K562 (cell line): ENCODE results near the gene FEM1B. TPM values are rescaled to one million over a fixed set of nuclear protein-coding genes. Genes with fewer than 3 reads are reported as not detected.

Experiments used
- ATAC-seq: fragments of 200-7000 bp; cut with Tn5 transposase; 3 replicates; pipeline ENCODE4 v1.9.1; 2020; ENCODE audit warnings: moderate library complexity
- BruUV-seq: library from RNA; stranded (reverse); fragments of 400-500 nt; replicated peaks from 2 replicates; lab custom pipeline; 2021; lab: Mats Ljungman, UMichigan
- CTCF ChIA-PET: fragments of 300-600 bp; formaldehyde crosslinking; extraction: SDS; loops from one replicate; lab custom pipeline; 2021; ENCODE audit warnings: low intra/inter-chr PET ratio; lab: Yijun Ruan, JAX
- POLR2A ChIA-PET: fragments of 300-600, 350-650 bp; sonication (Branson Sonifier 250); formaldehyde crosslinking; extraction: SDS; loops from one replicate; lab custom pipeline; 2021; ENCODE audit warnings: antibody characterized with exemption, inconsistent platforms; lab: Yijun Ruan, JAX
- DNase-seq, 4 experiments: peaks; one replicate each; pipeline versions ENCODE4 v3.0.0 to v3.0.0-alpha.2; 2011 to 2018; ENCODE audit warnings: low spot score in 3 of 4, mixed read lengths in 3 of 4; ENCODE audit errors: extremely low read depth in 1 of 4
- FAIRE-seq: peaks from 2 replicates; lab custom pipeline; 2011; peaks lifted over from hg19 to GRCh38; lab: Jason Lieb, UNC
- H2AFZ ChIP-seq: 2 replicates; pipeline ENCODE4 v1.6.0; 2011; ENCODE audit warnings: low read depth, low read length, control low read depth, inconsistent platforms
- H3K27ac ChIP-seq: fragments of 200-600 bp; 3 replicates; pipeline ENCODE4 v1.8.0; 2011; ENCODE audit warnings: low read depth, mild to moderate bottlenecking, control low read depth, inconsistent platforms, low read length, moderate library complexity, mixed read lengths; ENCODE audit errors: extremely low read depth
- H3K27me3 ChIP-seq, 2 experiments: fragments of 300-600 bp in 1 of 2; 2 replicates in 1 of 2; 3 replicates in 1 of 2; pipeline versions ENCODE4 v1.6.0 to v1.8.0; 2011; ENCODE audit warnings: inconsistent platforms in 2 of 2, low read length in 2 of 2, mild to moderate bottlenecking in 1 of 2, mixed read lengths in 1 of 2, moderate library complexity in 1 of 2; ENCODE audit not compliant: control insufficient read depth in 2 of 2, insufficient read depth in 2 of 2
- H3K36me3 ChIP-seq: fragments of 300-600 bp; 3 replicates; pipeline ENCODE4 v1.8.0; 2011; ENCODE audit warnings: mild to moderate bottlenecking, low read length, inconsistent platforms; ENCODE audit not compliant: control insufficient read depth, insufficient read depth
- H3K4me1 ChIP-seq, 2 experiments: fragments of 200-600 bp in 1 of 2; replicated peaks in 1 of 2; 2 replicates in 1 of 2; 3 replicates in 1 of 2; pipeline versions ENCODE4 v1.5.1 to v1.8.0; 2011; ENCODE audit warnings: inconsistent platforms in 2 of 2, low read length in 2 of 2, mild to moderate bottlenecking in 1 of 2, mixed read lengths in 1 of 2, moderate library complexity in 1 of 2; ENCODE audit not compliant: control insufficient read depth in 2 of 2, insufficient read depth in 2 of 2
- H3K4me2 ChIP-seq: 2 replicates; pipeline ENCODE4 v1.6.1; 2011; ENCODE audit warnings: low read length, control low read depth, inconsistent platforms, mixed read lengths; ENCODE audit not compliant: insufficient read depth
- H3K4me3 ChIP-seq: fragments of 200-600 bp; sonication (generic), shearing (Covaris generic); 2 replicates; pipeline ENCODE4 v1.5.1; 2016; ENCODE audit warnings: control low read depth, inconsistent platforms
- H3K79me2 ChIP-seq: fragments of 200-600 bp; 3 replicates; pipeline ENCODE4 v1.8.0; 2011; ENCODE audit warnings: low read length, inconsistent platforms; ENCODE audit not compliant: control insufficient read depth, insufficient read depth
- H3K9ac ChIP-seq, 2 experiments: 2 replicates each; pipeline versions ENCODE4 v1.6.0 to v1.6.1; 2011; ENCODE audit warnings: low read depth in 2 of 2, low read length in 2 of 2, control low read depth in 1 of 2, inconsistent platforms in 1 of 2, mild to moderate bottlenecking in 1 of 2, mixed read lengths in 1 of 2; ENCODE audit not compliant: insufficient read depth in 1 of 2
- H3K9me1 ChIP-seq: one replicate; pipeline ENCODE4 v1.6.0; 2011; ENCODE audit warnings: inconsistent platforms, mild to moderate bottlenecking, low read length, moderate library complexity; ENCODE audit not compliant: control insufficient read depth, insufficient read depth
- H3K9me3 ChIP-seq: replicated peaks from 2 replicates; pipeline ENCODE4 v1.5.1; 2011; ENCODE audit warnings: low read depth, low read length, inconsistent platforms; ENCODE audit not compliant: control insufficient read depth, insufficient read depth
- H4K20me1 ChIP-seq: replicated peaks from 2 replicates; pipeline ENCODE4 v1.6.1; 2011; ENCODE audit warnings: low read length, inconsistent platforms, mixed read lengths; ENCODE audit not compliant: control insufficient read depth, insufficient read depth
- BRF1 ChIP-seq: IDR thresholded peaks from 3 replicates; pipeline ENCODE4 v1.6.1; 2011; ENCODE audit warnings: borderline replicate concordance, mild to moderate bottlenecking; ENCODE audit not compliant: insufficient read length; ENCODE audit errors: extremely low read depth
- CTCF ChIP-seq, 3 experiments: IDR thresholded peaks in 2 of 3; conservative IDR thresholded peaks in 1 of 3; 2 replicates each; pipeline ENCODE4 v1.5.1; 2011 to 2012; ENCODE audit warnings: low read length in 3 of 3, mild to moderate bottlenecking in 3 of 3, control low read depth in 2 of 3, improper control_type of control experiment in 1 of 3, inconsistent platforms in 1 of 3, low read depth in 1 of 3, mixed read lengths in 1 of 3, moderate library complexity in 1 of 3; ENCODE audit not compliant: insufficient read depth in 2 of 3
- IRF9 ChIP-seq: fragments of 450-650 bp; IDR thresholded peaks from 2 replicates; pipeline ENCODE4 v1.6.1; 2016; ENCODE audit warnings: missing biosample characterization, missing genetic modification characterization
- MXI1 ChIP-seq: IDR thresholded peaks from 2 replicates; pipeline ENCODE4 v1.6.1; 2011; ENCODE audit warnings: low read depth, mild to moderate bottlenecking, improper control_type of control experiment, low read length
- WGBS: fragments of 100-300 bp; shearing (Covaris generic); methylation state at CpG from one replicate; pipeline ENCODE4 v1.1.6; 2016; ENCODE audit warnings: low coverage, mixed read lengths; ENCODE audit not compliant: insufficient coverage; ENCODE audit errors: missing lambda C conversion rate; 5-methylcytosine and 5-hydroxymethylcytosine counted together
- in situ Hi-C: fragments of 300-500 bp; cut with MboI; formaldehyde crosslinking; loops from 4 replicates; pipeline ENCODE4 v1.15.0; 2018; ENCODE audit warnings: inconsistent platforms, mixed read lengths
- intact Hi-C: fragments of 100-400 bp; cut with micrococcal nuclease; formaldehyde crosslinking; loops from 2 replicates; pipeline ENCODE4 v1.14.2; 2022
- polyA plus RNA-seq, 8 experiments: library from polyadenylated mRNA; depleted of rRNA in 4 of 8; stranded (reverse) in 5 of 8; unstranded in 3 of 8; fragments of >200 nt; fragmentation: Nextera tagmentation in 2 of 8; fragmentation: Illumina TruSeq in 1 of 8; extraction: Ambion mirVana in 2 of 8; extraction: Trizol in 1 of 8; gene quantifications; 2 replicates each; pipeline versions ENCODE4 v1.2.1 to v1.2.3, GENCODE V29; 2011 to 2014; ENCODE audit warnings: inconsistent platforms in 1 of 8, missing spikeins in 1 of 8
- total RNA-seq, 7 experiments: library from RNA; depleted of rRNA in 6 of 7; stranded (reverse); fragments of >200 nt in 6 of 7; fragmentation: Illumina TruSeq in 2 of 7; extraction: Trizol in 2 of 7; gene quantifications; 2 replicates each; pipeline versions ENCODE4 v1.2.1 to v1.2.3, GENCODE V29; 2011 to 2021; ENCODE audit warnings: low replicate concordance in 1 of 7

Gene FEM1B
- total and polyA plus RNA-seq, 9 of the 15 experiments (the other 6 are each of a cell fraction or from before 2014, with no cell fraction given) = 5.9 to 61.6 (median 20.1) TPM

- ATAC-seq (peak; percentile 51), DNase-seq (no peak), FAIRE-seq (no peak)
- no peak overlapping the region for H3K9ac ChIP-seq
- in situ Hi-C loops (loop anchor here (5.0 kb wide), 1 partner anchor 57 kb away; no protein-coding TSS in a partner anchor), intact Hi-C loops (no loop called here)
- no peaks in the 10 kb centered on the region for H3K79me2 ChIP-seq
- H4K20me1 ChIP-seq = no peaks in the 10 kb centered on the region
- no peak overlapping the region for H2AFZ ChIP-seq
- BruUV-seq = no TSS peak
- no peak overlapping the region for H3K4me2 ChIP-seq
- H3K4me1 ChIP-seq = peaks cover 0 to 6% of the 10 kb centered on the region in 2 experiments; a peak in 2 of 5 replicates
- peaks cover 9 to 17% of the 10 kb centered on the region in 2 experiments; a peak in 4 of 5 replicates for H3K27me3 ChIP-seq
- ChIA-PET CTCF (interaction anchor here (0.8 to 2.6 kb wide), 3 partner anchors 9 to 78 kb away, joined by 3 to 28 read pairs (median 3); no protein-coding TSS in a partner anchor), POLR2A (interaction anchor here (0.7 kb wide), 2 partner anchors 15 to 45 kb away, joined by 3 to 6 read pairs; no protein-coding TSS in a partner anchor)
- no peak overlapping the region for H3K4me3 ChIP-seq
- TF ChIP-seq CTCF (IDR thresholded peaks at IDR 0.05 in 2 of 3, conservative IDR thresholded peaks at IDR 0.05 in 1 of 3; ENCODE audit: insufficient read depth in 2 of 3, low read depth in 1 of 3, low read length in 3 of 3) = peak in 1 of 3 experiments; percentile 7; a peak in 1 of 6 replicates
- no peak for TF ChIP-seq BRF1
- no peak for TF ChIP-seq IRF9
- no peak for TF ChIP-seq MXI1
- no peaks in the 10 kb centered on the region for H3K9me3 ChIP-seq
- H3K36me3 ChIP-seq = no peaks in the 10 kb centered on the region
- no peaks in the 10 kb centered on the region for H3K9me1 ChIP-seq
- 35% methylated on average over 15 of the region's 15 CpGs for WGBS
- no peak overlapping the region for H3K27ac ChIP-seq
Measured at GRCh38 chr15:68304589-68305337, 27.2 kb downstream of the FEM1B start.
